LHCN-M2 (cell line): ENCODE measurements around the gene NCAM2. TPM values are rescaled to one million over a fixed set of nuclear protein-coding genes. Genes with fewer than 3 reads are reported as not detected.
A peak's percentile ranks its signal among the peaks of the same experiment; 100 is the strongest.
"Not testable (repeated sequence)": the region's sequence is repeated elsewhere in the genome, so short reads cannot be mapped to it uniquely, and the experiment has no call there.

Source experiments
- DNase-seq: peaks from one replicate; pipeline ENCODE4 v3.0.0-alpha.2; 2012; ENCODE audit warnings: low read depth
- total RNA-seq: library from RNA; depleted of rRNA; stranded (reverse); fragments of >200 nt; gene quantifications from 2 replicates; pipeline ENCODE4 v1.2.3, GENCODE V29; 2014

NCAM2 gene
- total RNA-seq, 1 experiment from 2014 or later: 0.40 TPM

GRCh38 chr21:21103692-21104091, 105.5 kb downstream of the NCAM2 start:
- DNase-seq: no peak

- DNase-seq: no peak
Observed at GRCh38 chr21:21109736-21110135, 111.5 kb downstream of the NCAM2 start.

GRCh38 chr21:21111309-21111920, 113.2 kb downstream of the NCAM2 start:
- peak; percentile 13 for DNase-seq

- peak; percentile 36 for DNase-seq
Observed at GRCh38 chr21:21114461-21114860, 116.3 kb downstream of the NCAM2 start.

GRCh38 chr21:21119091-21119490, 120.9 kb downstream of the NCAM2 start:
- DNase-seq: no peak

- DNase-seq: no peak
Observed at GRCh38 chr21:21122680-21123079, 124.5 kb downstream of the NCAM2 start.

GRCh38 chr21:21132390-21132789, 134.2 kb downstream of the NCAM2 start:
- no peak for DNase-seq

GRCh38 chr21:21137986-21138385, 139.8 kb downstream of the NCAM2 start:
- peak; percentile 52 for DNase-seq

- no peak for DNase-seq
Observed at GRCh38 chr21:21146587-21147373, 148.6 kb downstream of the NCAM2 start.

GRCh38 chr21:21147374-21147745, 149.2 kb downstream of the NCAM2 start:
- DNase-seq: no peak

- no peak for DNase-seq
Observed at GRCh38 chr21:21148009-21148408, 149.8 kb downstream of the NCAM2 start.

- DNase-seq: no peak
Observed at GRCh38 chr21:21148514-21148913, 150.3 kb downstream of the NCAM2 start.

GRCh38 chr21:21149445-21149844, 151.2 kb downstream of the NCAM2 start:
- DNase-seq: not testable (repeated sequence)

- DNase-seq: no peak
Observed at GRCh38 chr21:21151231-21151630, 153.0 kb downstream of the NCAM2 start.

- no peak for DNase-seq
Observed at GRCh38 chr21:21156397-21156796, 158.2 kb downstream of the NCAM2 start.

- DNase-seq: peak; percentile 29
Observed at GRCh38 chr21:21156957-21157356, 158.7 kb downstream of the NCAM2 start.

- no peak for DNase-seq
Observed at GRCh38 chr21:21158376-21158918, 160.2 kb downstream of the NCAM2 start.

GRCh38 chr21:21159253-21159899, 161.2 kb downstream of the NCAM2 start:
- no peak for DNase-seq

- no peak for DNase-seq
Observed at GRCh38 chr21:21162786-21163185, 164.6 kb downstream of the NCAM2 start.

- peak; percentile 74 for DNase-seq
Observed at GRCh38 chr21:21163904-21164303, 165.7 kb downstream of the NCAM2 start.

GRCh38 chr21:21165063-21165645, 166.9 kb downstream of the NCAM2 start:
- DNase-seq: peak; percentile 95

- DNase-seq: no peak
Observed at GRCh38 chr21:21174676-21175075, 176.5 kb downstream of the NCAM2 start.
